Ovary (tissue), 9 donors: ENCODE data around the gene POU2AF2. TPM values are rescaled to one million over a fixed set of nuclear protein-coding genes. Genes with fewer than 3 reads are reported as not detected.

Source experiments
- DNase-seq, 5 donors: peaks; one replicate each; pipeline ENCODE4 v3.0.0-alpha.2; 2019 to 2020
- H3K27ac ChIP-seq, 2 donors: fragments of 200-600 bp; one replicate each; pipeline versions ENCODE4 v1.5.1 to v1.8.0; 2019 to 2022
- H3K27me3 ChIP-seq: fragments of 200-600 bp; one replicate; pipeline ENCODE4 v1.8.0; 2022
- H3K36me3 ChIP-seq: fragments of 200-600 bp; sonication (generic); one replicate; pipeline ENCODE4 v1.5.1; 2019
- H3K4me1 ChIP-seq: one replicate; pipeline ENCODE4 v1.8.1; 2013; ENCODE audit warnings: mild to moderate bottlenecking, moderate library complexity; ENCODE audit not compliant: insufficient read depth
- H3K4me3 ChIP-seq: fragments of 200-600 bp; sonication (generic); one replicate; pipeline ENCODE4 v1.5.1; 2017
- H3K9me3 ChIP-seq, 2 donors: fragments of 200-600 bp in 1 of 2; sonication (generic) in 1 of 2; one replicate each; pipeline versions ENCODE4 v1.5.1 to v1.8.1; 2013 to 2019; ENCODE audit warnings: mild to moderate bottlenecking in 1 of 2, moderate library complexity in 1 of 2
- CTCF ChIP-seq, 3 donors: fragments of 450-650 bp in 2 of 3; fragments of 200-600 bp in 1 of 3; IDR thresholded peaks; one replicate each; pipeline versions ENCODE4 v1.5.1 to v1.8.0; 2016 to 2022; ENCODE audit warnings: antibody characterized with exemption in 3 of 3, mild to moderate bottlenecking in 1 of 3
- EP300 ChIP-seq: sonication (generic); formaldehyde crosslinking; IDR thresholded peaks from one replicate; pipeline ENCODE4 v1.6.1; 2017; ENCODE audit warnings: antibody characterized with exemption
- POLR2A ChIP-seq: fragments of 450-650 bp; IDR thresholded peaks from one replicate; pipeline ENCODE4 v1.6.1; 2017; ENCODE audit warnings: antibody characterized with exemption, mild to moderate bottlenecking, moderate library complexity
- WGBS, 3 donors: extraction: QIAGEN DNeasy Blood & Tissue Kit in 1 of 3; methylation state at CpG; one replicate each; pipeline versions ENCODE4 v1.1.5 to v1.1.7; 2013 to 2017; 5-methylcytosine and 5-hydroxymethylcytosine counted together
- intact Hi-C, 4 donors: fragments of 100-400 bp; cut with DNase I; formaldehyde crosslinking; loops; one replicate each; pipeline versions ENCODE4 v1.11.0 to v1.15.1; 2022 to 2023
- polyA plus RNA-seq, 2 donors: library from polyadenylated mRNA; stranded (reverse); fragments of 200-250 nt in 1 of 2; fragments of 350-450 nt in 1 of 2; fragmentation: Illumina TruSeq in 1 of 2; extraction: RNeasy Lipid Tissue Mini Kit (QIAGEN cat#74804) in 1 of 2; gene quantifications; one replicate each; pipeline ENCODE4 v1.2.3, GENCODE V29; 2013 to 2014
- total RNA-seq, 7 donors: library from RNA; depleted of rRNA in 2 of 7; stranded (reverse); fragments of >200 nt in 2 of 7; fragmentation: NEBNext Ultra II Directional in 3 of 7; extraction: Animal tissue kit (Norgen Biotek cat#: 25700) in 3 of 7; gene quantifications; one replicate each; pipeline versions ENCODE4 v1.1.0 to v1.2.4, GENCODE V29; 2016 to 2023
- donor health status: DM: no; HTN: no; CAD: no; lungs with moderate emphysema.
- donor health status: DM: no; HTN: no; CAD: no.
- donor health status: Bipolar disorder and iron deficiency.
- donor health status: DM: yes; HTN: yes; CAD: no.
- donor health status: DM: no; HTN: no; CAD: no.
- donor health status: DM: yes; HTN: yes; CAD: no.

The POU2AF2 gene
- total and polyA plus RNA-seq, 9 donors, result 0.07 to 1.8 (median 0.30) TPM; not detected in 2

DNA sequence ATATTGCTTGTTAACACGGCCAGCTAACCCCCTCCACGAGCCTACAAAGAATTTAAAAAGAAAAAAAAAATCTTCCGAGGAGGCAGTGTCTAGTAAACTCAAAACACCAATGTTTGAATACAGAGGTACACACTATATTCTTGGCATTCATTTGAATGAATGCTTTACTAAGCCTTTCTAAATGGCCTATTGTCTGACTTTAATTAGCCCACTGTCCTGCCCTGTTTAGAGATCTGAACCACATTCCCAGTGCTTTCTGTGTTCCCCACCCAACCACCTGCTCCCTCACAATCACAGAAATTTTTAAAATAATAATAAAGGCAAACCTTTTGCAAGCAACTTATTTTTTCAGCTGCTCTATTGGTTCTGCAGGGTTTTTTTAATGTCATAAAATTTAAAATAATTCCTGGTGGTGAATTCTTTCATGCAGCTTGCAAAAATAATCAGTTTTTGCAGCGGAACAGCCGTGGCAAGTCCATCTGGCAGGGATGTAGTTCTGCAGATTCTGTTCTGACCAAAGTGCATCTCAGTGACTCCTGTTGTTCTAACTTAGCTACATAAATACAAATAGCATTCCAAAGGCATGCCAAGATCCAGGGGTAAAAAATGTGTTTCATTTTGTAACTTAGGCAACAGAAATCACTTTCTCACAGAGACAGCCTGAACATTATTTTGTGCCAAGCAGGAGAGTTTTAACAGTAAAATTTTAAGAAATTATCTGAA, 23.8 kb downstream of the POU2AF2 start:
- intact Hi-C loops, result no loop called here
- H3K4me1 ChIP-seq, result no peaks in the 10 kb centered on the region
- WGBS, 3 donors, result 14 to 24% (median 15%) methylated on average over 5 of the region's 5 CpGs
- DNase-seq, result no peak
- no peaks in the 10 kb centered on the region for H3K36me3 ChIP-seq
- H3K9me3 ChIP-seq, result no peaks in the 10 kb centered on the region
- TF ChIP-seq POLR2A (no peak), CTCF (IDR thresholded peaks at IDR 0.05) (no peak), EP300 (no peak)
- no peak overlapping the region for H3K4me3 ChIP-seq
- H3K27me3 ChIP-seq, result no peaks in the 10 kb centered on the region
- no peak overlapping the region for H3K27ac ChIP-seq

DNA sequence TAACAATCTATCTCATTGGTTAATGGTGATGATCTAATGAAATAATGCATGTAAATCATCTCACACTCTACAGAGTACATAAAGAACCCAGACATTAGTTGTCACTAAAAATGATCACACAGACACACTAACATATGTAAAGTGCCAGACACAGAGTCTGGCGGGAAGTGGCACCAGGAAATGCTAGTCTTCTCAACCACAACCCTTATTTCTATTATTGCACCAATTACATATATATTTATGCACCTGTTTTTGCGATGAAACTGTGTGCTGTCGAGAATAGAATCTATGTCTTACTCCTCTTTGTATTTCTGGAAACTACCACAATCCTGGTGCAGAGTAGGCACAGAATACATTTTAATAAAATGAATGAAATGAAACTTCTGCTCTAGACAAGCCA, 26.9 kb downstream of the POU2AF2 start:
- intact Hi-C loops, result no loop called here
- no peaks in the 10 kb centered on the region for H3K27me3 ChIP-seq
- no peak overlapping the region for H3K27ac ChIP-seq
- DNase-seq, result no peak
- H3K4me1 ChIP-seq, result no peaks in the 10 kb centered on the region
- TF ChIP-seq CTCF (IDR thresholded peaks at IDR 0.05), result no peak
- no peak for TF ChIP-seq EP300
- TF ChIP-seq POLR2A, result no peak
- no peaks in the 10 kb centered on the region for H3K9me3 ChIP-seq
- no peaks in the 10 kb centered on the region for H3K36me3 ChIP-seq
- H3K4me3 ChIP-seq, result no peak overlapping the region
- 88 to 91% (median 90%) methylated on average over 3 of the region's 3 CpGs for WGBS, 3 donors

DNA sequence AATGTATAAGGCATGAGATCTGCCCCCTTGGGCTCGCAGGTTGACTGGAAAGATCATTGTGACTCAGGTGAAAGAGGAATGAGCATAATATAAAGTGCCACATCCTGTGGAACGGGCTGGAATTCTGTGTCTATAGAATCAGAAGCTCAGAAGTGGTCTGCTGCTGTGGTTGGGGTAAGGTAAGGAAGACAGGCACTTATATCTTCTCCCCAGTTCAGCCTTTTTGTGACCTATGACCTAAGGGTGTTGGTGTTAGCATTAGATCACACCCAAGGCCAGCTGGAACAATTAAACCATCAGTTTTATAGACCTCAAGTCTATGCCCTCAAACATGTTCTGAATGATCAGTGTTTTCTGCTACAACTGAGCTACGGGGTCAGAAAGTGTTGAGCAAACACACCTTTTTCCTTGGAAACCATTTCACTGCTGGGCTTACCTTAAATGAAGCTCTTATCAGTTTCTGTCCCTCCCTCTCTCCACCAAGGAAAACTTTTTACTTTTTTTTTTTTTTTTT, 37.1 kb downstream of the POU2AF2 start:
- no peaks in the 10 kb centered on the region for H3K9me3 ChIP-seq
- TF ChIP-seq POLR2A (no peak), EP300 (no peak), CTCF (IDR thresholded peaks at IDR 0.05) (no peak)
- WGBS, 3 donors, result 66 to 73% (median 72%) methylated on average over 3 of the region's 3 CpGs
- H3K4me1 ChIP-seq, result no peaks in the 10 kb centered on the region
- no peaks in the 10 kb centered on the region for H3K36me3 ChIP-seq
- DNase-seq, result no peak
- H3K4me3 ChIP-seq, result no peak overlapping the region
- intact Hi-C loops, result loop anchor here (2.0 to 5.0 kb wide), 3 partner anchors 140 to 165 kb away; no protein-coding TSS in a partner anchor
- H3K27me3 ChIP-seq, result no peaks in the 10 kb centered on the region
- no peak overlapping the region for H3K27ac ChIP-seq

DNA sequence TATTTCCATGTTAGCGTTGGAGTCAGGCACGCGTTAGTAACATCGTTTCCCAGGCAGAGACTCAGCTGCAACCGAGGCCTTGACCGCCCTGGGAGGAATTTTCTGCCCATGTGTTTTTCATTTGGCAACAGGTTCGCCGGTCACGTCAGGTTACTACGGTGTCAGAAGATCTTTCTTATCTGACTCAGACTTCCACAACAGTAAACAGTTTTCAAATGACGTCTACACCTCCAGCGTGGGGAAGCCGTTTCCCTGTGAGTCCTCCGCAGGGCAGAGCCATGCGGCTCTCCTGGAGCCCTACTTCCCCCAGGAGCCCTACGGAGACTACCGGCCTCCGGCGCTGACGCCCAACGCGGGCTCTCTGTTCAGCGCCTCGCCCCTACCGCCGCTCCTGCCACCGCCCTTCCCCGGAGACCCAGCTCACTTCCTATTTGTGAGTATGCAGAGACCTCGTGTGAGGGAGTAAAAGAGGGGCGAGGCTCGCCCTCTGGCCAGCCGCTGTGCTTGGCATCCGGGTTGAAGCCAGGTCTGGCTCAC, 38.5 kb downstream of the POU2AF2 start:
- no peak for TF ChIP-seq POLR2A
- no peak for TF ChIP-seq EP300
- TF ChIP-seq CTCF (IDR thresholded peaks at IDR 0.05), result no peak
- Histone ChIP-seq H3K27me3 (no peaks in the 10 kb centered on the region), H3K36me3 (no peaks in the 10 kb centered on the region), H3K9me3 (no peaks in the 10 kb centered on the region), H3K4me1 (no peaks in the 10 kb centered on the region), H3K4me3 (no peak overlapping the region), H3K27ac (no peak overlapping the region)
- 71 to 74% (median 73%) methylated on average over 33 of the region's 33 CpGs for WGBS, 3 donors
- peak in 4 of 5 donors; percentile 20 to 60 (median 35) for DNase-seq
- intact Hi-C loops, result loop anchor here (2.0 to 5.0 kb wide), 3 partner anchors 138 to 163 kb away; no protein-coding TSS in a partner anchor
